Measurements from ENCODE around the gene KRT78. TPM values are rescaled to one million over a fixed set of nuclear protein-coding genes. Genes with fewer than 3 reads are reported as not detected.

The KRT78 gene
- not detected for total RNA-seq
- long read RNA-seq, result 0 reads

GRCh38 chr12:52848661-52849255 lies at the start of gene KRT78:
TSS of gene KRT78 (minus strand) at chr12:52848994. CDS start at chr12:52848930, 64 bp downstream.
- no peak for ATAC-seq
- H3K27me3 ChIP-seq, result no peaks in the 10 kb centered on the region
- no peaks in the 10 kb centered on the region for H3K4me1 ChIP-seq
- TF ChIP-seq CTCF (IDR thresholded peaks at IDR 0.05), result no peak
- no peak for DNase-seq
- no peaks in the 10 kb centered on the region for H3K36me3 ChIP-seq
- no peak within 1 kb of the TSS for H3K27ac ChIP-seq
- no peak within 1 kb of the TSS for H3K4me3 ChIP-seq
- H3K9me3 ChIP-seq, result no peaks in the 10 kb centered on the region
- 53% methylated on average over 2 of the region's 16 CpGs for WGBS (ENCODE audit: insufficient coverage, low coverage, low lambda C conversion rate, missing lambda C conversion rate)
- intact Hi-C loops (cut with DNase I), result no loop called here

- TF ChIP-seq CTCF (IDR thresholded peaks at IDR 0.05) (no peak), POLR2A (IDR thresholded peaks at IDR 0.05) (peak; percentile 4)
- ATAC-seq (peak; percentile 13 to 48 (median 24)), DNase-seq (no peak)
- Histone ChIP-seq H3K27me3 (no peaks in the 10 kb centered on the region), H3K36me3 (peaks cover 0 to 40% (median 25%) of the 10 kb centered on the region in 4 donors), H3K4me3 (no peak overlapping the region), H3K4me1 (peaks cover 0 to 7% (median 0%) of the 10 kb centered on the region in 4 donors), H3K9me3 (no peaks in the 10 kb centered on the region), H3K27ac (no peak overlapping the region)
- WGBS (ENCODE audit: insufficient coverage, low coverage, low lambda C conversion rate, missing lambda C conversion rate), result 14% methylated on average over 1 of the region's 3 CpGs
- intact Hi-C loops (cut with DNase I), result no loop called here
Measured at GRCh38 chr12:52896190-52897100, 47.7 kb upstream of the KRT78 start.

GRCh38 chr12:52895726-52896189 lies 47.0 kb upstream of the KRT78 start:
- Histone ChIP-seq H3K9me3 (no peaks in the 10 kb centered on the region), H3K4me3 (no peak overlapping the region), H3K27me3 (no peaks in the 10 kb centered on the region), H3K27ac (no peak overlapping the region), H3K36me3 (peaks cover 0 to 33% (median 21%) of the 10 kb centered on the region in 4 donors), H3K4me1 (peaks cover 0 to 7% (median 0%) of the 10 kb centered on the region in 4 donors)
- DNase-seq (no peak), ATAC-seq (peak; percentile 18 to 60 (median 34))
- intact Hi-C loops (cut with DNase I), result no loop called here
- WGBS (ENCODE audit: insufficient coverage, low coverage, low lambda C conversion rate, missing lambda C conversion rate), result 0% methylated on average over 1 of the region's 2 CpGs
- TF ChIP-seq CTCF (IDR thresholded peaks at IDR 0.05) (no peak), POLR2A (IDR thresholded peaks at IDR 0.05) (no peak)

- peaks cover 0 to 7% (median 0%) of the 10 kb centered on the region in 4 donors for H3K4me1 ChIP-seq
- ATAC-seq (no peak), DNase-seq (no peak)
- H3K4me3 ChIP-seq, result no peak overlapping the region
- H3K27me3 ChIP-seq, result no peaks in the 10 kb centered on the region
- intact Hi-C loops (cut with DNase I), result no loop called here
- no peak overlapping the region for H3K27ac ChIP-seq
- no peaks in the 10 kb centered on the region for H3K9me3 ChIP-seq
- no peak for TF ChIP-seq POLR2A (IDR thresholded peaks at IDR 0.05)
- no peak for TF ChIP-seq CTCF (IDR thresholded peaks at IDR 0.05)
- H3K36me3 ChIP-seq, result peaks cover 0 to 10% (median 4%) of the 10 kb centered on the region in 4 donors
Measured at GRCh38 chr12:52892974-52893373, 44.2 kb upstream of the KRT78 start.
